IPS DF 6.9 (cell line): Measurements from ENCODE around the gene C9orf72.
A peak's percentile ranks its signal among the peaks of the same experiment; 100 is the strongest.
"Not testable (repeated sequence)": the region's sequence is repeated elsewhere in the genome, so short reads cannot be mapped to it uniquely, and the experiment has no call there.

Source experiments
- DNase-seq: peaks from one replicate; pipeline ENCODE4 v3.0.0-alpha.2; 2013; ENCODE audit warnings: low read depth, low spot score
- H3K27ac ChIP-seq: one replicate; pipeline ENCODE4 v1.5.1; 2013; ENCODE audit warnings: low read length, control low read depth
- H3K27me3 ChIP-seq: 2 replicates; pipeline ENCODE4 v1.6.1; 2013; ENCODE audit warnings: mild to moderate bottlenecking, low read length; ENCODE audit not compliant: control insufficient read depth, insufficient read depth
- H3K36me3 ChIP-seq: 2 replicates; pipeline ENCODE4 v1.6.1; 2013; ENCODE audit warnings: low read length; ENCODE audit not compliant: control insufficient read depth, insufficient read depth
- H3K4me1 ChIP-seq: 2 replicates; pipeline ENCODE4 v1.6.1; 2013; ENCODE audit warnings: low read length; ENCODE audit not compliant: control insufficient read depth, insufficient read depth
- H3K4me3 ChIP-seq: 2 replicates; pipeline ENCODE4 v1.5.1; 2013; ENCODE audit warnings: mild to moderate bottlenecking, low read length
- H3K9me3 ChIP-seq: 2 replicates; pipeline ENCODE4 v1.6.1; 2013; ENCODE audit warnings: low read length, inconsistent platforms; ENCODE audit not compliant: control insufficient read depth, insufficient read depth
- WGBS: extraction: QIAGEN DNeasy Blood & Tissue Kit; methylation state at CpG from one replicate; pipeline ENCODE4 v1.1.7; 2013; ENCODE audit warnings: mixed read lengths, missing lambda C conversion rate; ENCODE audit not compliant: insufficient read length, insufficient coverage; 5-methylcytosine and 5-hydroxymethylcytosine counted together

Gene C9orf72

DNA sequence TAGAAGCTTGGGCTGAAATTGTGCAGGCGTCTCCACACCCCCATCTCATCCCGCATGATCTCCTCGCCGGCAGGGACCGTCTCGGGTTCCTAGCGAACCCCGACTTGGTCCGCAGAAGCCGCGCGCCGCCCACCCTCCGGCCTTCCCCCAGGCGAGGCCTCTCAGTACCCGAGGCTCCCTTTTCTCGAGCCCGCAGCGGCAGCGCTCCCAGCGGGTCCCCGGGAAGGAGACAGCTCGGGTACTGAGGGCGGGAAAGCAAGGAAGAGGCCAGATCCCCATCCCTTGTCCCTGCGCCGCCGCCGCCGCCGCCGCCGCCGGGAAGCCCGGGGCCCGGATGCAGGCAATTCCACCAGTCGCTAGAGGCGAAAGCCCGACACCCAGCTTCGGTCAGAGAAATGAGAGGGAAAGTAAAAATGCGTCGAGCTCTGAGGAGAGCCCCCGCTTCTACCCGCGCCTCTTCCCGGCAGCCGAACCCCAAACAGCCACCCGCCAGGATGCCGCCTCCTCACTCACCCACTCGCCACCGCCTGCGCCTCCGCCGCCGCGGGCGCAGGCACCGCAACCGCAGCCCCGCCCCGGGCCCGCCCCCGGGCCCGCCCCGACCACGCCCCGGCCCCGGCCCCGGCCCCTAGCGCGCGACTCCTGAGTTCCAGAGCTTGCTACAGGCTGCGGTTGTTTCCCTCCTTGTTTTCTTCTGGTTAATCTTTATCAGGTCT lies at the start of gene C9orf72:
Gene C9orf72, minus strand, starts transcription at position 564 of the 716 bp plus-strand sequence. CDS start 6,361 bp downstream, outside the sequence.
- no peak for DNase-seq
- H3K4me1 ChIP-seq, result no peaks in the 10 kb centered on the region; the same call in 1 of the 2 replicates
- no peak within 1 kb of the TSS for H3K27ac ChIP-seq
- H3K9me3 ChIP-seq, result no peaks in the 10 kb centered on the region; the same call in 1 of the 2 replicates
- no peaks in the 10 kb centered on the region for H3K36me3 ChIP-seq
- H3K4me3 ChIP-seq, result peak within 1 kb of the TSS; percentile 74; the same call in 1 of the 2 replicates
- H3K27me3 ChIP-seq, result no peaks in the 10 kb centered on the region
- WGBS, result no CpG with 5 or more reads among the region's 72 CpGs

DNA sequence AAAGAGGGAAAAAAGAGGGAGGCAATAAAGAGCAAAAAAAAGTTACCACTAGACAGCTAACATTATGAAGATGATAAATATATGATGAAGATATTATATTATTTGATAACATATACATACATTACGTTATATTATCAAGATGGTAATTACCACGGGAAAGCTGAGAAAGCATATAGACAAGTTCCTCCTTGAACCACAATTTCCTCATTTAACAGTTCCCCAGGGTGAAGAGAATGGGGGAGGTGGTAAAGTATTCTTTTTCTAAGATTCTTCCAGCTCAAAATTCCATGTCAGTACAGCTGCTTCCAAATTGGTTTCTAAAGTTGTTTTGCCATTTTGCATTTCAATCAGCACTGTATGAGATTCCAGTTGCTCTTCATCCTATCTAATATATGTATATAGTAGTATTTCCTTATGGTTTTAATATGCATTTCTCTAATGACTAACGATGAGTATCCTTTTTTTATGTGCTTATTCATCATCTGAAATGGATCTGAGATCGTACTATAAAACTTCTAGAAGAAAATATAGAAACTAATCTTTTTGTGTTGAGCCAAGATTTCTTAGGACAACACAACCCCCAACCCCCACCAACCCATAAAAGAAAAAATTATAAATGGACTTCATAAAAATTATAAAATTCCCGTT lies 49.5 kb upstream of the C9orf72 start:
- no peak overlapping the region for H3K27ac ChIP-seq
- no peaks in the 10 kb centered on the region for H3K9me3 ChIP-seq
- no peaks in the 10 kb centered on the region for H3K27me3 ChIP-seq
- H3K4me1 ChIP-seq, result no peaks in the 10 kb centered on the region
- no CpG with 5 or more reads among the region's 5 CpGs for WGBS
- no peak for DNase-seq
- no peak overlapping the region for H3K4me3 ChIP-seq
- no peaks in the 10 kb centered on the region for H3K36me3 ChIP-seq

GRCh38 chr9:27619743-27620142 lies 46.5 kb upstream of the C9orf72 start:
- Histone ChIP-seq H3K36me3 (no peaks in the 10 kb centered on the region), H3K27me3 (no peaks in the 10 kb centered on the region), H3K9me3 (no peaks in the 10 kb centered on the region), H3K27ac (no peak overlapping the region), H3K4me1 (no peaks in the 10 kb centered on the region), H3K4me3 (no peak overlapping the region)
- WGBS, result no CpG with 5 or more reads among the region's 6 CpGs
- DNase-seq, result no peak

- Histone ChIP-seq H3K36me3 (no peaks in the 10 kb centered on the region), H3K27ac (no peak overlapping the region), H3K4me1 (no peaks in the 10 kb centered on the region), H3K9me3 (no peaks in the 10 kb centered on the region), H3K4me3 (no peak overlapping the region), H3K27me3 (no peaks in the 10 kb centered on the region)
- DNase-seq, result no peak
- WGBS, result no CpG with 5 or more reads among the region's 4 CpGs
These were observed 44.8 kb upstream of the C9orf72 start for GRCh38 chr9:27618066-27618465.

DNA sequence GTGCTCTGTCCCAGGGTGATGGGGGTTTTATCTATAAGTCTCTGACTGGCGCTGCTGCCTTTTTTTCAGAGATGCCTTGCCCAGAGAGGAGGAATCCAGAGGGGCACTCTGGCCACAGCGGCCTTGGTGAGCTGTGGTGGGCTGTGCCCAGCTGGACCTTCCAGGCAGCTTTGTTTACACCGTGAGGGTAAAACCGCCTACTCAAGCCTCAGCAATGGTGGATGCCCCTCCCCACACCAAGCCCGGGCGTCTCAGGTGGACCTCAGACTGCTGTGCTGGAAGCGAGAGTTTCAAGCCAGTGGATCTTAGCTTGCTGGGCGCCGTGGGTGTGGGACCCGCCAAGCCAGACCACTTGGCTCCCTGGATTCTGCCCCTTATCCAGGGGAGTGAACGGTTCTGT lies 41.3 kb upstream of the C9orf72 start:
- Histone ChIP-seq H3K4me3 (no peak overlapping the region), H3K27ac (no peak overlapping the region), H3K27me3 (no peaks in the 10 kb centered on the region), H3K9me3 (no peaks in the 10 kb centered on the region), H3K36me3 (no peaks in the 10 kb centered on the region), H3K4me1 (no peaks in the 10 kb centered on the region)
- no CpG with 5 or more reads among the region's 11 CpGs for WGBS
- DNase-seq, result no peak

- not testable (repeated sequence) for H3K4me1 ChIP-seq, H3K4me3 ChIP-seq, H3K27me3 ChIP-seq, H3K36me3 ChIP-seq, DNase-seq, H3K27ac ChIP-seq, H3K9me3 ChIP-seq
- no CpG with 5 or more reads among the region's 4 CpGs for WGBS
These were observed 38.8 kb upstream of the C9orf72 start for GRCh38 chr9:27612036-27612435.

DNA sequence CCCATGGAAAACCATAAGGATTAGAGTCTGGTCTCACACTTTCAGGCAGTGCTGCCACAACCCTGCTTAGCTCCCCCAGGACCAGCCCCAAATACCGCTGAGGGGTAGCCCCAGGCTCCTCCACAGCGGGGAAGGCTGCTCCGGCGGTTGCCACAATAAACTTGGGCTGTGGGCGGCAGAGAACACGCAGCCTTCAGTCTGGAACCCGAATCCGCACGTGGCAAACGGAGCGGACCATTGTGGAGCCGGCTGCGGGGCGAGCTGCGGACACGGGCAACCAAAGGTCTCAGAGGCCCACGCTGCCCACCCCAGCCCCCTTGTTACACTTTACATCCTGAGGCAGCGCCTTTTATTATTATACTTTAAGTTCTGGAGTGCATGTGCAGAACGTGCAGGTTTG lies 37.3 kb upstream of the C9orf72 start:
- H3K4me3 ChIP-seq, result no peak overlapping the region
- H3K9me3 ChIP-seq, result no peaks in the 10 kb centered on the region
- no peaks in the 10 kb centered on the region for H3K4me1 ChIP-seq
- no peaks in the 10 kb centered on the region for H3K27me3 ChIP-seq
- H3K27ac ChIP-seq, result no peak overlapping the region
- no peaks in the 10 kb centered on the region for H3K36me3 ChIP-seq
- no peak for DNase-seq
- no CpG with 5 or more reads among the region's 19 CpGs for WGBS

GRCh38 chr9:27602954-27603353 lies 29.7 kb upstream of the C9orf72 start:
- no peaks in the 10 kb centered on the region for H3K9me3 ChIP-seq
- no peak overlapping the region for H3K4me3 ChIP-seq
- no peak for DNase-seq
- H3K4me1 ChIP-seq, result no peaks in the 10 kb centered on the region
- H3K27ac ChIP-seq, result no peak overlapping the region
- WGBS, result no CpG with 5 or more reads among the region's 4 CpGs
- H3K36me3 ChIP-seq, result no peaks in the 10 kb centered on the region
- H3K27me3 ChIP-seq, result no peaks in the 10 kb centered on the region

DNA sequence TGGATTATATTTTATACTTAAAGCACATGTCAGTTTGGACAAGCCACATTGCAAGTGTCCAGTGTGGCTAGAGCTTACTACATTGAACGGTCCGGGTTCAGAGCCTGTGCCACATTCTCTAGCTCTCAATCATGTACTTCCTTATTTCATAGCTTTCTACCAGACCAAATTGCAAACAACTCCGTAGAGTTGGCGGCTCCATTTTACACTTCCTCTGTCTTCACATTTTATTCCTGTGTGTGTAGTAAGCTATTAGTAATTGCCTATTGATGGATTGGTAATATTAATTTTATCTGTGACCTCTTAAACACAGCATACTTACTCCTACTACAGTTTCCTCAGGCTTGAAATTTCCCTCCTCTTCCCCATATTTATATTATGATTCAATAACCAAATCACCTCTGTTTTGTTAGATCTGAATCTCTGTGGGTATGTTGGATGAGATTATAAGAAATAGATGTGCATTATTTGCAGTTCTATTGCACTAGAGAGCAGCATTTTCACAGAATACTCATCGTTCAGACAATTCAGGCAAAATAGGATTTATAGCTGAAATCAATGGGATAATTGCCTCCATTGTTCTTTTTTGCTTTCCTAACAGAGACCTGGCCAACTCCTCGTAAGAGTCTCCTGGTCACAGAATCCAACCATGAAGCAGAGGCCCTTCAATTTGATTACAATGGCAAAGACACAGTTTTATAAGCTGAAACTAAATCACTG lies 29.0 kb upstream of the C9orf72 start:
- Histone ChIP-seq H3K27me3 (no peaks in the 10 kb centered on the region), H3K36me3 (no peaks in the 10 kb centered on the region), H3K27ac (no peak overlapping the region), H3K4me3 (no peak overlapping the region), H3K4me1 (no peaks in the 10 kb centered on the region), H3K9me3 (no peaks in the 10 kb centered on the region)
- DNase-seq, result no peak
- no CpG with 5 or more reads among the region's 6 CpGs for WGBS

- Histone ChIP-seq H3K4me1 (no peaks in the 10 kb centered on the region), H3K4me3 (no peak overlapping the region), H3K9me3 (no peaks in the 10 kb centered on the region), H3K27ac (no peak overlapping the region), H3K27me3 (no peaks in the 10 kb centered on the region), H3K36me3 (no peaks in the 10 kb centered on the region)
- DNase-seq, result no peak
- WGBS, result no CpG with 5 or more reads among the region's 6 CpGs
These were observed 28.1 kb upstream of the C9orf72 start for GRCh38 chr9:27601396-27601795.
